ENCODE measurements around the gene CDC42EP4. TPM values are rescaled to one million over a fixed set of nuclear protein-coding genes. Genes with fewer than 3 reads are reported as not detected.

The CDC42EP4 gene
- polyA plus RNA-seq, 1 donor from 2014 or later, result 19.4 TPM

GRCh38 chr17:73343739-73344454 is 32.1 kb upstream of the CDC42EP4 start (continued):
- no peak for TF ChIP-seq REST (IDR thresholded peaks at IDR 0.05; ENCODE audit: borderline replicate concordance)

GRCh38 chr17:73343168-73343634 is 31.4 kb upstream of the CDC42EP4 start:
- no peaks in the 10 kb centered on the region for H3K9me3 ChIP-seq (ENCODE audit: low read length)
- peak overlapping the region; percentile 54 for H3K9ac ChIP-seq (ENCODE audit: low read length)
- no peaks in the 10 kb centered on the region for H3K79me2 ChIP-seq (replicated peaks; ENCODE audit: insufficient read depth, low read length)
- H2AFZ ChIP-seq (ENCODE audit: low read depth, low read length), result peak overlapping the region; percentile 23
- TF ChIP-seq MXI1 (conservative IDR thresholded peaks at IDR 0.05; ENCODE audit: poor library complexity, severe bottlenecking) (no peak), POLR2AphosphoS5 (IDR thresholded peaks at IDR 0.05) (peak; percentile 23), EZH2 (IDR thresholded peaks at IDR 0.05; ENCODE audit: borderline replicate concordance, insufficient read depth, low read length, poor library complexity, severe bottlenecking) (no peak), REST (IDR thresholded peaks at IDR 0.05; ENCODE audit: borderline replicate concordance) (peak; percentile 34), RAD21 (conservative IDR thresholded peaks at IDR 0.05) (no peak), TAF1 (IDR thresholded peaks at IDR 0.05; ENCODE audit: low read depth) (peak; percentile 58), SMC3 (conservative IDR thresholded peaks at IDR 0.05; ENCODE audit: poor library complexity) (no peak), EP300 (conservative IDR thresholded peaks at IDR 0.05; ENCODE audit: poor library complexity, severe bottlenecking) (no peak), CTCF (IDR thresholded peaks at IDR 0.05; ENCODE audit: poor library complexity, severe bottlenecking) (no peak)
- no peaks in the 10 kb centered on the region for H4K20me1 ChIP-seq (ENCODE audit: insufficient read depth)
- peak overlapping the region; percentile 45 for H3K4me3 ChIP-seq (ENCODE audit: low read length)
- no peaks in the 10 kb centered on the region for H3K9me2 ChIP-seq (ENCODE audit: insufficient read depth, low read length)
- no peaks in the 10 kb centered on the region for H3K27me3 ChIP-seq (ENCODE audit: insufficient read depth, low read depth, low read length)
- H3K4me2 ChIP-seq (ENCODE audit: low read length), result peak overlapping the region; percentile 44
- no peaks in the 10 kb centered on the region for H3K36me3 ChIP-seq (ENCODE audit: insufficient read depth, low read length)
- H3K27ac ChIP-seq (ENCODE audit: low read length), result peak overlapping the region; percentile 56
- no peaks in the 10 kb centered on the region for H3F3A ChIP-seq (ENCODE audit: insufficient read depth, low read length, poor library complexity, severe bottlenecking)

Data from neural cell (in vitro differentiated cells).